ENCODE data around the gene SLC7A8. TPM values are rescaled to one million over a fixed set of nuclear protein-coding genes. Genes with fewer than 3 reads are reported as not detected.

SLC7A8 gene
- total RNA-seq, 2 experiments from 2014 or later = 4.0 to 11.4 TPM

DNA sequence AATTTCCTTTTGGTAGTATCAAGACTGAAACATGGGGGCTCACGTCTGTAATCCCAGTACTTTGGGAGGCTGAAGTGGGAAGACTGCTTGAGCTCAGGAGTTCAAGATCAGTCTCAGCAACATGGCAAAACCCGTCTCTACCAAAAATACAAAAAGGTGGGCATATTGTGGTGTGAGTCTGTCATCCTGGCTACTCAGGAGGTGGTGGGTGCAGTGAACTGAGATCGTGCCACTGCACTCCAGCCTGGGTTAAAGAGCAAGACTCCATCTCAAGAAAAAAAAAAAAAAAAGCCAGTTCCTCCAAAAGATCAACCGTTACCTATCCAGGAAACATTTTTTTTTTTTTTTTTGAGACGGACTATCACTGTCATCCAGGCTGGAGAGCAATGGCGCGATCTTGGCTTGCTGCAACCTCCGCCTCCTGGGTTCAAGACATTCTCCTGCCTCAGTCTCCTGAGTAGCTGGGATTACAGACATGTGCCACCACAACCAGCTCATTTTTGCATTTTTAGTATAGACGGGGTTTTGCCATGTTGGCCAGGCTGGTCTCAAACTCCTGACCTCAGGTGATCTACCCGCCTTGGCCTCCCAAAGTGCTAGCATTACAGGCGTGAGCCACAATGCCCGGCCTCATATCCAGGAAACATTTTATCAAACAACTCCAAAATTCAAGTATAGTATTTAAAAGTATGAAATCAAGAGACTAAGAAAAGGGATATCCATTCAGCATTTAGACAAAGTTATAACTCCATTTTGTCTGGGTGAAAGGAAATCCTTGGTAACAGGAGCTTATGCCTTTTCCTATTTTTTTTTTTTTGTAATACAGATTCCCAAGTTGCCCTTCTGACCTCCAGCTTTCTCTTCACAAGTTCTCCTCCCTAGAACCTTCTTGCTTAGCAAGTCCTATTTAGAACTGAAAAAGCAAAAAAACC lies 91.9 kb downstream of the SLC7A8 start:
- Histone ChIP-seq H3K36me3 (ENCODE audit: insufficient read depth, low read length) (peaks cover 72% of the 10 kb centered on the region), H3K4me3 (ENCODE audit: low read depth, low read length, poor library complexity, severe bottlenecking) (no peak overlapping the region), H3K4me1 (ENCODE audit: insufficient read depth, low read length, poor library complexity, severe bottlenecking) (peaks cover 14% of the 10 kb centered on the region), H3K9me3 (ENCODE audit: low read length) (no peaks in the 10 kb centered on the region), H2AFZ (ENCODE audit: low read length) (no peak overlapping the region), H3K9me2 (ENCODE audit: insufficient read depth, low read length) (no peaks in the 10 kb centered on the region), H4K20me1 (ENCODE audit: insufficient read depth, low read length) (peaks cover 17% of the 10 kb centered on the region), H3K27ac (ENCODE audit: low read depth, low read length, poor library complexity, severe bottlenecking) (no peak overlapping the region), H3K4me2 (ENCODE audit: low read length) (no peak overlapping the region), H3K79me2 (ENCODE audit: insufficient read depth, low read depth, low read length) (peaks cover 42% of the 10 kb centered on the region)
- ChIA-PET CTCF (ENCODE audit: unreplicated experiment) (interaction anchor here (0.6 to 0.9 kb wide), 3 partner anchors 105 to 215 kb away, joined by 3 to 5 read pairs (median 4); partner anchors contain the start of gene BCL2L2), POLR2A (interaction anchor here (0.5 to 1.7 kb wide), 9 partner anchors 9 to 895 kb away, joined by 3 to 8 read pairs (median 4); partner anchors contain the start of gene CEBPE)
- no TSS peak for BruUV-seq (replicated peaks)
- TF ChIP-seq, protein P1, sequence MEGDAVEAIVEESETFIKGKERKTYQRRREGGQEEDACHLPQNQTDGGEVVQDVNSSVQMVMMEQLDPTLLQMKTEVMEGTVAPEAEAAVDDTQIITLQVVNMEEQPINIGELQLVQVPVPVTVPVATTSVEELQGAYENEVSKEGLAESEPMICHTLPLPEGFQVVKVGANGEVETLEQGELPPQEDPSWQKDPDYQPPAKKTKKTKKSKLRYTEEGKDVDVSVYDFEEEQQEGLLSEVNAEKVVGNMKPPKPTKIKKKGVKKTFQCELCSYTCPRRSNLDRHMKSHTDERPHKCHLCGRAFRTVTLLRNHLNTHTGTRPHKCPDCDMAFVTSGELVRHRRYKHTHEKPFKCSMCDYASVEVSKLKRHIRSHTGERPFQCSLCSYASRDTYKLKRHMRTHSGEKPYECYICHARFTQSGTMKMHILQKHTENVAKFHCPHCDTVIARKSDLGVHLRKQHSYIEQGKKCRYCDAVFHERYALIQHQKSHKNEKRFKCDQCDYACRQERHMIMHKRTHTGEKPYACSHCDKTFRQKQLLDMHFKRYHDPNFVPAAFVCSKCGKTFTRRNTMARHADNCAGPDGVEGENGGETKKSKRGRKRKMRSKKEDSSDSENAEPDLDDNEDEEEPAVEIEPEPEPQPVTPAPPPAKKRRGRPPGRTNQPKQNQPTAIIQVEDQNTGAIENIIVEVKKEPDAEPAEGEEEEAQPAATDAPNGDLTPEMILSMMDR (conservative IDR thresholded peaks at IDR 0.05; ENCODE audit: low read length) = no peak
- no peak for TF ChIP-seq EZH2phosphoT487 (IDR thresholded peaks at IDR 0.05; ENCODE audit: borderline replicate concordance, low read depth, low read length)
- DNase-seq (ENCODE audit: low spot score) = no peak
- intact Hi-C loops (cut with micrococcal nuclease; ENCODE audit: unreplicated experiment) = no loop called here

GRCh38 chr14:23090254-23090636 lies 93.2 kb downstream of the SLC7A8 start:
- no peak overlapping the region for H3K4me3 ChIP-seq (ENCODE audit: low read depth, low read length, poor library complexity, severe bottlenecking)
- DNase-seq (ENCODE audit: low spot score) = no peak
- no peak overlapping the region for H3K4me2 ChIP-seq (ENCODE audit: low read length)
- H4K20me1 ChIP-seq (ENCODE audit: insufficient read depth, low read length) = peaks cover 17% of the 10 kb centered on the region
- TF ChIP-seq, protein P1 (conservative IDR thresholded peaks at IDR 0.05; ENCODE audit: low read length) = no peak
- TF ChIP-seq EZH2phosphoT487 (IDR thresholded peaks at IDR 0.05; ENCODE audit: borderline replicate concordance, low read depth, low read length) = no peak
- peaks cover 85% of the 10 kb centered on the region for H3K36me3 ChIP-seq (ENCODE audit: insufficient read depth, low read length)
- peaks cover 11% of the 10 kb centered on the region for H3K4me1 ChIP-seq (ENCODE audit: insufficient read depth, low read length, poor library complexity, severe bottlenecking)
- no peaks in the 10 kb centered on the region for H3K9me2 ChIP-seq (ENCODE audit: insufficient read depth, low read length)
- no peaks in the 10 kb centered on the region for H3K9me3 ChIP-seq (ENCODE audit: low read length)
- no peak overlapping the region for H2AFZ ChIP-seq (ENCODE audit: low read length)
- H3K27ac ChIP-seq (ENCODE audit: low read depth, low read length, poor library complexity, severe bottlenecking) = no peak overlapping the region
- POLR2A ChIA-PET = no interaction called here
- peaks cover 32% of the 10 kb centered on the region for H3K79me2 ChIP-seq (ENCODE audit: insufficient read depth, low read depth, low read length)
- CTCF ChIA-PET (ENCODE audit: unreplicated experiment) = no interaction called here
- intact Hi-C loops (cut with micrococcal nuclease; ENCODE audit: unreplicated experiment) = no loop called here
- BruUV-seq (replicated peaks) = no TSS peak
